ENCODE measurements around the gene EVC2. TPM values are rescaled to one million over a fixed set of nuclear protein-coding genes. Genes with fewer than 3 reads are reported as not detected.

EVC2 gene, protein sequence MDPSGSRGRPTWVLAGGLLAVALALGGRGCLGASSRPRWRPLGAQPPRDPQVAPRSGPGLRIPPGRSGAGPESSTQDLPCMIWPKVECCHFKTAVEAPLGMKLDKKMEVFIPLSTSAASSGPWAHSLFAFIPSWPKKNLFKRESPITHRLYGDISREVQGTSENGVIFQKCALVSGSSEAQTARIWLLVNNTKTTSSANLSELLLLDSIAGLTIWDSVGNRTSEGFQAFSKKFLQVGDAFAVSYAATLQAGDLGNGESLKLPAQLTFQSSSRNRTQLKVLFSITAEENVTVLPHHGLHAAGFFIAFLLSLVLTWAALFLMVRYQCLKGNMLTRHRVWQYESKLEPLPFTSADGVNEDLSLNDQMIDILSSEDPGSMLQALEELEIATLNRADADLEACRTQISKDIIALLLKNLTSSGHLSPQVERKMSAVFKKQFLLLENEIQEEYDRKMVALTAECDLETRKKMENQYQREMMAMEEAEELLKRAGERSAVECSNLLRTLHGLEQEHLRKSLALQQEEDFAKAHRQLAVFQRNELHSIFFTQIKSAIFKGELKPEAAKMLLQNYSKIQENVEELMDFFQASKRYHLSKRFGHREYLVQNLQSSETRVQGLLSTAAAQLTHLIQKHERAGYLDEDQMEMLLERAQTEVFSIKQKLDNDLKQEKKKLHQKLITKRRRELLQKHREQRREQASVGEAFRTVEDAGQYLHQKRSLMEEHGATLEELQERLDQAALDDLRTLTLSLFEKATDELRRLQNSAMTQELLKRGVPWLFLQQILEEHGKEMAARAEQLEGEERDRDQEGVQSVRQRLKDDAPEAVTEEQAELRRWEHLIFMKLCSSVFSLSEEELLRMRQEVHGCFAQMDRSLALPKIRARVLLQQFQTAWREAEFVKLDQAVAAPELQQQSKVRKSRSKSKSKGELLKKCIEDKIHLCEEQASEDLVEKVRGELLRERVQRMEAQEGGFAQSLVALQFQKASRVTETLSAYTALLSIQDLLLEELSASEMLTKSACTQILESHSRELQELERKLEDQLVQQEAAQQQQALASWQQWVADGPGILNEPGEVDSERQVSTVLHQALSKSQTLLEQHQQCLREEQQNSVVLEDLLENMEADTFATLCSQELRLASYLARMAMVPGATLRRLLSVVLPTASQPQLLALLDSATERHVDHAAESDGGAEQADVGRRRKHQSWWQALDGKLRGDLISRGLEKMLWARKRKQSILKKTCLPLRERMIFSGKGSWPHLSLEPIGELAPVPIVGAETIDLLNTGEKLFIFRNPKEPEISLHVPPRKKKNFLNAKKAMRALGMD
- 9.2 and 9.6 TPM in 2 replicates for total RNA-seq

DNA sequence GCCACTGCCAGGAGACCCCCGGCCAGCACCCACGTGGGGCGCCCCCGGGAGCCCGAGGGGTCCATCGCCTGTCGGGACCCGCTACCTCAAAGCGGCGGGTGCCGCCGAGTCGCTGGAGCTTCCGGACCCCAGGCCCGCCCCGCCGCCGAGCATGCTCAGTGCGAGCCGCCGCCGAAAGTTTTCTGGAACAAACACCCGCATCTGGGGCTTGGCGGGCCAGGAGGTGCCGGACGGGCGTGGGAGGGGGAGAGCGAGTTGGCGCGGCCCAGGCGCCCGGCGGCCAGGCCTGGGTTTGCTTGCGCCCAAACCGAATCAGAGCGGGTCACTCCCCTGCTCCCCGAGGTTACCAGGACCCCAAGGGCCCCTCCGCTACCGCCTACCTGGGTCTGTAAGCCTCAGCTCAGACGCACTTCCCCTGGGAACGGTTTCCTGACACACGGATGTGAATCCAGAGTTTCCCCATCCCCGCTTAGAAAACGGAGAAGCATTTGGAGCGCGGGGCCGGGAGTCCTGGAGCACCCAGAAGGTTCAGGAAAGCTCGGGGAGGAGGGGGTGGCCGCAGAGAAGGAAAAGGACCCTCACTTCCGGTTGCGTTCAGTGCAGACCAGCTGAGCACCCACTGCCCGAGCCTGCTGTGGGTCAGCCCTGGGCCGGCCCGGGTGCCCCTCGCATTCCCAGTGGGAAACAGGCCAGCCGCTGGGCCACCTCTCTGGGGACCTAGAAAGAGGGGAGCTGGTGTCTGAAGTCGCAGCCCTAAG lies at the start of gene EVC2:
EVC2 (minus strand) TSS at position 111 of the 758 bp plus-strand sequence; CDS start at position 65, 46 bp downstream.

DNA sequence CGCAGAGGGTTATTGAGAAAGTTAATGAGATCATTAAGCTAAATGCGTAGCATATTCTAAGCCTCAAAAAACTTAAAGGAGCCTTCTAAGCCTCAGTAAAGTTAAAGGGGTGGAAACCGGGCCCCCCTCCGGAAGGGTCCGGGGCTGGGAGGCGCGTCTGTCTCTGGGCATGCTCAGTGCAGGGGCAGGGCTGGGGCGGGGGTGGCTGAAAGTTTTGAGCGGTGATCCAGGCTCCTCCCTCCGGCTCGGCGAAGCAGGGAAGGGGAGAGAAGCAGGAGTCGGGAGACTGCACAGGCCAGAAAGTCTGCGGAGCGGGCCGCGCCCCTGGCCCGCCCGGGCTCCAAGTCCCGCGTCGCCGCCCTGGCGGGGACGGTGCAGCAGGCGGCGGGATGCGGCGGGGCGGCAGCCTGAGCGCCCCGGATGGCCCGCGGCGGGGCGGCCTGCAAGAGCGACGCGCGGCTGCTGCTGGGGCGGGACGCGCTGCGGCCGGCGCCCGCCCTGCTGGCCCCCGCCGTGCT lies 2.7 kb upstream of the EVC2 start, which contains the start of gene EVC:
EVC (plus strand) TSS at position 241 of the 518 bp plus-strand sequence; CDS start at position 421, 180 bp downstream.

Other genes starting within 250 kb of the EVC2 start
- gene EVC, start 2.6 kb upstream of the EVC2 start, total RNA-seq, result 39.4 and 47.8 TPM in 2 replicates
- 0.06 and 0.13 TPM in 2 replicates for gene CRMP1, start 184.5 kb upstream of the EVC2 start, total RNA-seq

All from aortic smooth muscle cell (primary cell).